Amniotic epithelial cell (primary cell): ENCODE results near the gene ABLIM2.

Experiments used
- DNase-seq: peaks from one replicate; pipeline ENCODE4 v3.0.0-alpha.2; 2010; ENCODE audit warnings: low read depth

ABLIM2 gene

DNA sequence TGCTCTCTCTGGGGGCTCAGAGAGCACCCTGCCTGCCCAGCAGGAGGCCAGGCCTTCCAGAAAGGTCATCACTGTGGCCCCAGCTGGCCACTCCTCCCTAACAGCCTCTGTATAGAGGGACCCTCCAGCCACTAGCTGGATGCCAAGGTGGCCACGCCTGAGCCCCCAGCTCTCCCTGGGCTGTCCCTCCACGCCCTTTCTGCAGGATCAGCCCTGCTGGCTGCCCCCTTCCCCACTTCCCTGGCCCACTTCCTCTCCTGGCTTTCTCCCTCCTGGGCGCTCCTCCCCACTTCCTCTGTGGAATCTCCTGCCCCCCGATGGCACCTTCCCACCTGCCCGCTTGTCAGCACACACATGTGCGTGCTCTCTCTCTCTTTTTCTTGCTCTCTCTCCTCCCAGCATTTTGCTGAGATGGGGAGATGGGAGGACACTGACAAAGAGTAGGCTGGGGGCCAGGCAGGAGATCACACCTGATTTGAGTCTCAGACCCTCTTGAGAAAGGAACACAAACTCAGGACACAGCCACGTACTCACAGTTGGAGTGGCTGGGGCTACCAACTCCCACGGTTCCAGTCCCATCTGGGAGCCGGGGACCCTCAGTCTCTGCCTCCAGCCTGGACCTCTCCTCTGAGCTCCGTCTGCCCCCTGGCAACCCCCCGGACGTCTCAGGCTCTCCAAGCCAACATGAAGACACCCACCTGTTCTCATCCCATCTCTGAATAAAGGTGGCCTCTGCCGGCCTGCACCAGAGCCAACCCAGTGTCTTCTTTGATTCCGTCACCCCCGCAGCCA lies 156.9 kb downstream of the ABLIM2 start:
- no peak for DNase-seq

DNA sequence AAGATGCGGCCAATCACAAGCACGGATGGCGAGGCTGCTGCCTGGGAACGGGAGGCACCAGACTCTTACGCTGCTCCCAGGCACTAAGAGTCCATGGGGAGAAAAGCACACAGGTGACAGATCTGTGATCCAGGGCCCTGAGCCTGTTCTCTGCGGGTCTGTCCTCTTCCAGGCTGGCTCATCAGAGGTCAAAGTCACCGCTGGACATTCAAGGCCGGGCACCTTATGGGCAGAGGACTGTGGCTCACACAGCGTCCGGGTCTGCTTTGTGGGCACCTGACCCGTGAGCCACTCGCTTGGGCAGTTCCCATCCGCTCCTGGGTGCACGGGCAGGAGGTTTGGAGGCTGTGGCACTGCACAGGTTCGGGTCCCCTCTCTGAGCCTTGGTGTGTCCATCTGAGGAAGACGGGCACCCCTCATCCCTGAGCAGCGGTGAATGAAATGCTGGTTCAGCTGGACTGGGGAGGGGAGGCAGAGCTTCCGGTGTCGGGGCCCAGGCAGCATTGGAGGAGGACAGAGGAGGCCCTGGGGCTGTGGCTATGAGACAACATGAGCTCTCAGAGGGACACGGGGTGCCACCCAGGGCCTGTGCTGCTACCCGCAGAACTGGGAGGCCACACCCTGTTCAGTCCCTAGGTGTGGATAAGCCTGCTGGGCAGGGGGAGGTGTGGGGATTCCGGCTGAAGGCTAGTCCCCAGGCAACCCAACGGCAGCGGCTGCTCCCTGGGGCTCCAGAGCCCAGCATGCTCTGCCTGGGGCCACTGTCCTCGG lies 157.7 kb downstream of the ABLIM2 start:
- DNase-seq: no peak

DNA sequence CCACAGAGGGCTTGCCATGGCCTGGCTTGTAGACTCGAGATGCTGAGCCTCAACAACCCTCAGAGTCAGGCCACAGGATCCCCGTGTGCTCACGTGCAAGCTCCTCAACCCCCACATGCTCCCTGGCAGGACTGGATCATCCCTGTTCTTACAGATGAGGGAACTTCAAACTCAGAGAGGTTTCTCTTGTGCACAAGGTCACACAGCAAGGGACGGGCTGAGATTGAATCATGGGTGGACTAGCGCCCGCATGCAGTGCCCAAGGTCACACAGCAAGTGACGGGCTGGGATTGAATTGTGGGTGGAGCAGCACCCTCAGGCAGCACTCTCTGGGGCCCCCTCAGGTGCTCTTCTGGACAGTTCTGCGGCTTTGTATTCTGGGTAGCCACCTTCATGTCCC lies 158.4 kb downstream of the ABLIM2 start:
- DNase-seq: no peak

DNA sequence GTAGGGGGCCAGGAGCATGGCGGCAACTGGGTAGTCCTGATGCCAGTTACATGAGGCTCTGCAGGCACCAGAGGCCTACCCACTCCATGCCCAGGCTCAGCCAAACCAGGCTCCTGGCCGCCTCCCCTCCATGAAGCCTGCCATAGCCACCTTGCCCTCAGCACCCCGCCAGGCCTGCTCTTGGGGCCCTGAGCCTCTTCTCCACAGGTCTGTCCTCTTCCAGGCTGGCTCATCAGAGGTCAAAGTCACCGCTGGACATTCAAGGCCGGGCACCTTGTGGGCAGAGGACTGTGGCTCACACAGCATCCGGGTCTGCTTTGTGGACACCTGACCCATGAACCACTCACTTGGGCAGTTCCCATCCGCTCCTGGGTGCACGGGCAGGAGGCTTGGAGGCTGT lies 158.9 kb downstream of the ABLIM2 start:
- DNase-seq: no peak

DNA sequence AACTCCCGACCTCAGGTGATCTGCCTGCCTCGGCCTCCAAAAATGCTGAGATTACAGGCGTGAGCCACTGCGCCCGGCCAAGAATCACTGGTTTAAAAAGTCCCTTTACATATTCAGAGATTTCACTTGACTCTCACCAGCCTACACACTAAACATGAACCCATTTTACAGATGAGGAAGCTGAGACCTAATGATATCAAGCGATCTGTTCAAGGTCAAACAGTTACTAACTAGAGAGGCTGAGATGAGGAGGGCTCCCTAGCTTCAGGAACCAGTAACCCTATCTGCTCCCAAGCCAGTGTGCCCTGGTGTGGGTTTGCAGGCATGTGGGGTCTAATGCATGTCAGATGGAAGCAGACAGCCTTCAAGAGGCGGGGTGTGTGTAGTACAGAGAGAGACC lies 159.3 kb downstream of the ABLIM2 start:
- no peak for DNase-seq

DNA sequence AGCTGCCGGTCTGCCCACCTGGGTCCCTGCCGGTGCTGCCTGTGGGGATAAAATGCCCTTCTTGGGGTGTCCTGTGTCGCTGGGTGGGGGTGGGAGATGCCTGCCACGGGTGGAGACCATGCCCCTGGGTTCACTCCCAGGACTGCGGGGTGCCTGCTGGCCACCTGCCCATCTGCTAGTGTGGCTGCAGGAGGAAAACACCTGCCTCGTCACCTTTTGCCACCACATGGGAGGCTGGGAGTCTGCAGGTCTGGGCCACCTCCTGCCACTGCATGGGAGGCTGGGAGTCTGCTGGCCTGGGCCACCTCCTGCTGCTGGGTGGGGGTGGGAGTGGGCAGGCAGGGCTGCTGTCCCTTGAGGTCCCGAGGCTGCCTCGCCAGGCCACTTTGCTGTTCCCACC lies 160.2 kb downstream of the ABLIM2 start:
- DNase-seq: no peak

DNA sequence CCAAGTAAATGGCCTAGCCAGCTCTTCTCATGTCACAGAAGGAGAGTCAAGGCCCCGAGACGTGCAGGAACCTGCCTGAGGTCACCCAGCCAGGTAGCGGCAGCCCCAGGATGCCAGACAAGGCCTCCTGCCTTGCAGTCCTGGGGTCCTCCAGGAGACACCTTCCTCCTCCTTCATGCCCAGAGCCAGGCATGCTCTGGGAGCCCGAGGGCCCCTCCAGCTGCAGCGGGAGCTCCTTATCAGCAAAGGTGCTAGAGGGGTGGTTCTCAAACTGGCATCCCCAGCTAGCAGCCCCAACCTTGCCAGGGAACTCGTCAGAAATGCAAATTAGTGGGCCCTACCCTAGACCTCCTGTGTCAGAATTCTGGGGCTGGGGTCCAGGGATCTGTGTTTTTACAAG lies 162.7 kb downstream of the ABLIM2 start:
- no peak for DNase-seq

DNA sequence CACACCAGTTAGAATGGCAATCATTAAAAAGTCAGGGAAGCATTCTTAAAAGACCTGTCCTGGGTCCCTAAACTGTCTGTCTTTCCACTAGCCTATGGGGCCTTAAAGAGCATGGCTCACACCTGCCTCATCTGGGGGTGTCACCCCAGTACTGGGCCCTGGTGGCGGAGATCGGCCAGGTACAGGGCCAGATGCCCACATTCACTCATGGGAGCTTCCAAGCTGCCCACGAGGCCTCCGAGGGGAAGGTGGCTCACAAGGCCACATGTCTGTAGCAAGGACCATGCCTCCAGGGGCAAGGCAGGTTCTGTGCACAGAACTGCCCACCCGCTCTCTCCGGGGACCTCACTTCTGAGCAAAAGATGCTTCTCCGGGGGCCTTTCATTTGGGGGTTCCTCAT lies 163.5 kb downstream of the ABLIM2 start:
- DNase-seq: no peak

DNA sequence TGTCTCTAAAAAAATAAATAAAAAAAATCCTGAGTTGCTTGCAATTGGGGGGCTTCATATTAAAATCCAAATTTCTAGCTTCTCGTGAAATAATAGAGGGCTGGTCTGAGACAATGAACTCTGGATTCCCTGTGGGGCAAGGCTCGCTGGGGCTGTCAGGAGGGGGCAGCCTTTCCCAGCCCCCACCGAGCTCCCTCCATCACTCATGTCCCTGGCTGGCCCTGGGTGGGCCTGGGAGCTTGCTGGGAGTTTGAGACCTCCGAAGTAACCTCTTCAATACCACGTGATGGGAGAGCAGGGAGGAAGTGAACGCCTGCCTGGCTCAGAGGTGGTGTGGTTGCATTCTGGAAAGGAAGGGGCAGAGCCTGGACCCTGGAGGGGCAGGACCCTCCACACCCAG lies 164.9 kb downstream of the ABLIM2 start:
- DNase-seq: no peak

DNA sequence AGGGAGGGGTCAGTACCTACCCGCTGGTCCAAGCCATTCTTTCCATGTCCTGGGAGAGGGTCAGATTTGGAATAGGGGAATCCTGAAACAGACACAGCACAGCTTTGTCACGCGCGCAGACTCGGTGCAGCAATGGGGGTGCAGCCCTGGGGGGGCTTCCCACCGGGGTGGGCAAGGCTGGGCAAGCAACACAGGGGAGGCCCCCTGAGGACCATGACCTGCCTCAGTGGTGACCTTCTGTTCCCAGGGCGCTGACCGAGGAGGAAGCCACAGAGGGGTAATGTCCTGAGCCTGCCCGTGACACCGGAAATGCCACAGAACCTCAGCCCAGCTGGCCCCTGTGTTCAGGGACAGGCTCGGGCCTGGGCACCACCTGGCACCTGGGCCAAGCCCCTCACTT lies 165.8 kb downstream of the ABLIM2 start:
- no peak for DNase-seq

DNA sequence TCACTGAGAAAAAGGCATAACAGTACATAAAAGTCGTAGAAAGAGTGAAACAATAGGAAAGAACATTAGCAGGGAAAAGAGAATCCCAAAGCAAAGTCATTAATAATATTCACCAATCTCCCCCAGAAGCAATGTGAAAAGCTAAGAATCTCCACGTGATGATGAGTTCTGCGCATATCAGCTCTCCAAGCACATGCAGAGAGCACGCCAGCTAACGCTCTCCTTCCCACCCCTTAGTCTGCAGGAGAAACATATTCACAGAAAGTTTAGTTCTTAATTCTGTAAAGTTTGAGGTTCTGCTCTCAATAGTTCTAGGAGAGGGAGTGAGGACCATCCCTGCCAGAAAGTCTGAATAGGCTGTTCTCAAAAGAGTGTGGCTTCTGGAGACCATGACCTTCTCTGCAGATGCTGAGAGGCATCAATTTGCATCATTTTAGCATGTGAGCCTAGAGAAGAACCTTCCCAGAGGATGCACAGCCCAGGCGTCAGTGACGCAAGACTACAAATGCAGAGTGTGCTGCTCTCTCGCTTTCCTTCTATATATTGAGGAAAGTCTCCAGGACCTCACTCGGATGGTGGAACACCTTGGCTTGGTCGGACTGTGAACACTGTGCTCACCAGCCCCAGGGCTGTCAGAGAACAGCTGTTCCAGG lies 167.7 kb downstream of the ABLIM2 start:
- DNase-seq: no peak

DNA sequence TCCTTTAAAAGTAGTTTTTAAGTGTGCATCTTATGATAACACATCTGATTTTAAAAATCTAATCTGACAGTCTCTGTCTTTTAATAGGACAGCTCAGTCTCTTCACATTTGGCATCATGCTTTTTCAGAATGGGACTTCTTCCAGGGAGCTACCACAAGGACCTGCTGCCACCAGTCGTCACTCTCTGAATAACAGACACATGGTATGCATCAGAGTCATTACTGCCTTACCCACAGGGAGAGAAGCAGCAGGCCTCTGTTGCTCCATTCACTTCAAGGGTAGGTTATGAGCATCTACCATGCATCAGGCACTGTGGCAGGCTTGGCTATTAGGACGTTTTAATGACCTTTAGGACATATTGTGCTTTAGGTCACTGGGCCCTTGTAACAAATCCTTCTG lies 169.0 kb downstream of the ABLIM2 start:
- DNase-seq: no peak

DNA sequence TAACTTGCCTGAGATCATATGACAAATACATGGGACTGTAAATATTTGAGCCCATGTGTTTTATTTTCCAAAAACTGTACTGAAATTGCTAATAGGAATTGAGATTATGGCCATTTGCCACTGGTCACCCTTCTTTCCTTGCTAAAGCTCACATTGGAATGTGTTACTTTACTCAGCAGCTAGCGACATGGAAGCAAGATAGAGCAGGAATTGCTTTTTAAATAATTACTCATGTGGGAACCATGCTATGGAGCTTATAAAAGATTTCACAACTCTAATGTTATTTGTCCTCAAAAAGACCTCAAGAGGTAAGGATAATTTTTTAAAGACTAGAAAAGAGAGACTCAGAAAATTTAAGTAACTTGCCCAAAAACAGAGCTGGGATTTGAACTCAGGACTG lies 170.2 kb downstream of the ABLIM2 start:
- peak; percentile 53 for DNase-seq

DNA sequence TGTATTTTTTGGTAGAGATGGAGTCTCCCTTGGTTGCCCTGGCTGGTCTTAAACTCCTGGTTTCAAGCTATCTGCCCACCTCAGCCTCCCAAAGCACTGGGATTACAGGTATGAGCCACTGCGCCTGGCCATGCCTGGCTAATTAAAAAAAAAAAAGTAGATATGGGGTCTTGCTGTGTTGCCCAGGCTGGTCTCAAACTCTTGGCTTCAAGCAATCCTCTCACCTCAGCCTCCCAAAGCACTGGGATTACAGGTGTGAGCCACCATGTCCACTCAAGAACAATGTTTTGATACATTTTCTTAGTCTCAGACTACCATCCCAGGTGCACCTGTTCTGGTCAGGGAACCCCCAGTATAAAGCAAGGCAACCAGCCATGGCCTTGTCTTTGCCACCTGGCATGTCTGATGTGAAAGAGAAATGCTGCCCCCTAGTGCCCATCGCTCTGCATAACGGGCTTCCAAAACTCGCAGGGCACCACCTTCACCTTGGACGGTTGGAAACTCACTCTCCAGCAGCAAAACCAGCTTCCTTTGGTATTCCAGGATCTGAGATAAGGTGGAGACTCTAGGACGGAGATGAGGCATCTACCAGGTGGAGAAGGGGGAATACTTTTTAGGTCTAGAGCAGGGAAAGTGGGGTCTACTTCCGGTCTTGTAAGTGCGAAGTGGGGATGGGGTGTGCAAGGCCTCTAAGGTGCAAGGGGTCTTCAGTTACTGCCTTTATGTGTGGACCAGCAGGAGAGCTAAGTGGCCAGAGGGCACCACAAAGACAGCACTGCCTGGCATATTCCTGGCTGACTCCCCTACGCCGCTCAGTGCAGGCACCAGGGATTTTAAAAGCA lies 171.2 kb downstream of the ABLIM2 start:
- peak; percentile 62 for DNase-seq

DNA sequence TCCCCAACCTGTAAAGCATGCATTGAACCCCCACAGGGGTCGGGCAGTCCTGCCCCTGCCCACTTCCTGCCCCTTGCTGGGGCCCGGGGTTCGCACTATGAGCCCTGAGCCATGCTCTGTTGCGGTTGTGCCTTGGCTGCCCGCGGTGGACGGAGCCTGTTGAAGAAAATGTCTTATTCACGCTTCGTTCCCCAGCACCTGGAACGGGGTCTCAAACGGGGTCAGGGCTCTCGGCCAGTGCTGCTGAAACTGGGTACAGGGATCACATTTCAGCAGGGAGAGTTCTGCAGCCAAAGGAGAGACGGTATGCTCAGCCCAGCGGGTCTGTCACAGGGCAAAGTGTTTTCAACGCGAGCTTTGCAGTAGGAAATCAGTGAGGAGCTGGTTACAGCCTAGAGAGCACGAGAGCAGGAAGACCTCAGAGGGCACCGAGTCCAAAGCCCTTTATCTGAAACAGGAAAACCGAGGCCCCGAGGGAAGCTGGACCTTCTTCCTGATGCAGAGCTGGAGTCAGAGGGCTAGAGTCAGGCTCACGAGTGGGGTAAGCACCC lies 172.6 kb downstream of the ABLIM2 start:
- no peak for DNase-seq

DNA sequence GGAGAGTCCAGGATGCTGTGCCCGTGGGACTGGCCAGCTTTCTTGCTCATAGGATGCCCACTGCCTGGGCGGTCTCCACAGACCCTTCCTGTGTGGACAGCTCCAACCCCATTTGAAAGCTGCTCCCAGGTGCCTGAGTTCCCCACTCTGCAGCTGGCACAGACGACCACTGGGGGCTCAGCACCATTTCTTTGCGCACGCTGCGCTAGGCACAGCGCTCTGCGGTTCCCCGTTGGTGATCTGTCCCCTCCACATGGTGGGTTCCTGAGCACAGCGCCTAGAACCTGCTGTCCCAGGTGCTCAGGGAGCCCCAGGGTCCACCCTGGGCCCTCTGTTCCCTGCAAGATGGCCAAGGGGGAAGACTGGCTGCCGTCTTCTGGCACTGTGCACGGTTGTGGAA lies 173.5 kb downstream of the ABLIM2 start:
- DNase-seq: no peak

DNA sequence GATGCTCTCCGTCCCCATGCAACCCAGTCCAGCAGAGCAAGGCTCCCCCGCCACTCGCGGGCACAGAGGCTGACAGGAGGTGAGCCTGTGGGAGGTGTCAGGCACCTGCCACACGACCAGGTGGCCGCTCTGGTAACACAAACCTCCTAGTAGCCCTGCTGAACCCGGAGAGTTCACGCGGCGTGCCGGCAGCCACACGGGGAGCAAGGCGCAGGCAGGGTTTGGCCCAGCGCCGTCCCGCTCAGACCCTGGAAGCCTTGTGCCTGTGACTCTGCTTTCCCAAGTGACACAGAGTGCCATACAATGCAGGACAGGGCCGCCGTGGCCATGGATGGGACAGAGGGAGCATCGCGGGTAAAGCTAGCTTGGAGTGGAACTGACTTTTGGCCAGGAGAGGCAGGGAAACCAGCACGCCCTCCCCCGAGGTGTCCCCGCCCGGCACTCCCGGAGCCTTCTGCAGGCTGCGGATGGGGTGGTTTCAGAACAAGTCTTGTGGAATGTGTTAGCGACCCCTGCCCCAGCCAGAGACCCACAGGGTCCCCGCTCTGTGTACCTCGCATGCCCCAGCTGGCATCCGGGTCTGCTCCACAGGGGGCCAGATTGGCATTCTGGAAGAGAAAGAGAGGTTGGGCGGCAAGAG lies 174.2 kb downstream of the ABLIM2 start:
- DNase-seq: no peak

DNA sequence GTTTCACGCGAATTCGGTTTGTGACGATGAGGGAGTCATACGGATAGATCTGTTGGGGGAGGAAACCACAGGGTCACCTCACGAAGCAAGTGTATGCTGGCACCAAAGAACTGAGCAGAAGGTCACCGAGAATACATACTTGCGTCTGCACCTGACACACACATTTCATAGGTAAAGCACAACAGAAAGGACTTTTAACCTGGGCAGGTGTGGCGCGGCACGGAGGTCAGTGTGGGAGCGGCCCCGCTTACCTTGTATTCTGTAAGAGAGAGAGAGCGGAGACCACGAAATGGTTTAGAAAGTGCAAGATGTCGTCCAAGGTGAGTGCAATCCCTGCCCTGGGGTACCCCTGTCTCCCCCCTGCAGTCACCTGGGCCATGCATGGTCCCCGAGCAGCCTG lies 175.3 kb downstream of the ABLIM2 start:
- DNase-seq: no peak

DNA sequence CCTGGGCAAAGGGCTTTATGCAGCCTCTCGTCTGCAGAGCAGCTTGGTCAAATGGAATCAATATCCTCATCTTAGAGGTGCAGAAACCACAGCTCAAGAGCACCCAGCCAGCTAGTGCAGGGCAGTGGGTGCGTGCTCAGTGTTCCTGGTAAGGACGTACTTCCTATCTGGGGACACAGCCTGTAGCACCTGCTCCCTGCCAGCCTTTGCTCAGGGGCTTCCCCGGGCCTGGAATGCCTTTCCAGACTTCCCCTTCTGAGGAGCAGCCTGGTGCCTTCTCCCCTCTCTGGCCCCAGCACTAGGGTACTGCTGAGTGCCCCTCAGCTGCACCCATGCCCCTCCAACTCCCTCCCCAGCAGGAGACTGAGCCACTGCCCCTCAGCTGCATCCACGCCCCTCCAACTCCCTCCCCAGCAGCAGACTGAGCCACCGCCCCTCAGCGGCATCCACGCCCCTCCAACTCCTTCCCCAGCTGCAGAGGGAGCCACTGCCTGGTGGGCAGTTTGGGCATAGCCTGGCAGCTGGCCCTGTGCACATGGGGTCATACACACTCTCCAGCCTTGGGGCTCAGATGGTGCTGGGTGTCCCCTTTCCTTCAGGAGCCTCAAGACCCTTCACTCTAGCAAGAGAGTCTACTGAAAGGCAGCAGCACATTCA lies 176.7 kb downstream of the ABLIM2 start:
- DNase-seq: no peak

DNA sequence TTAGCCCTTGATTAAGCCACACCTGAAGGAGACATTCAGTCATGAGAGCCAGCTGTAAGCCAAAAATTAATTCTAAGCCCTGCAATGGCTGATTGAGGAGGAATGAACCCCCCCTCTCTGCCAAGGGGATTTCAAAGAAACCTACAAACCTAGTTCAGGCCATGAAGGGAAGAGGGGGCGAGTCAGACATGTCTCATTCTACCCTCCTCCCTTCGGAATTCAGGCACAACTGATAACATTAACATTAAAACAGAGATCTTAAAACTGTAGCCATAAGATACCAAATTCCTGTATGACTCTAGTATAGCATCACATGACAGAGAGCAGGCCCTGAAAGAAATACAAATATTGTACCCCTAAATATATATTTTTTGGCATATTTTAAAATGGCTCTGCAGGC lies 178.6 kb downstream of the ABLIM2 start:
- no peak for DNase-seq

DNA sequence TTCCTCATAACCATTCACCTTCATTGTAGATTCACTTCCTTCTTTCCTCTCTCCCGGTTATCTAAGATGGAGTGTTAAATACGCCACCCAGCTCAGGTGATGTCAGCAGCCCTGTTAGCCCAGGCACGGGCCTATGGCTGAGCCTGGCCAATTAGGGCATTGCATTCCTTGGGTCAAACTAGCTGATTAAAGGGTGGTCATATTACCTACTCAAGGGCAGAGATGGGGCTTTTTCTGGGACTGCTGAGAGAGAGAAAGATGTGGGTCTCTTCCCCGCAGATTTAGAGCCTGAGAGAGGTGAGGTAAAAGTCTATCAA lies 179.0 kb downstream of the ABLIM2 start:
- DNase-seq: no peak
